Activated CD4-positive, alpha-beta T cell treated with anti-CD3 and anti-CD28 coated beads for 36 hours (primary cell): Measurements from ENCODE around the gene MAD1L1. TPM values are rescaled to one million over a fixed set of nuclear protein-coding genes. Genes with fewer than 3 reads are reported as not detected.

ENCODE experiments used
- ATAC-seq: fragments of 200-7000 bp; cut with Tn5 transposase; one replicate; pipeline ENCODE4 v1.10.0; 2021; ENCODE audit warnings: mild to moderate bottlenecking, moderate library complexity
- CTCF ChIA-PET: fragments of 350-600 bp; sonication (Branson Sonifier 250); formaldehyde crosslinking; loops from one replicate; lab custom pipeline; 2021; ENCODE audit warnings: antibody characterized with exemption; lab: Charles Lee
- POLR2A ChIA-PET: fragments of 350-600 bp; sonication (Branson Sonifier 250); formaldehyde crosslinking; loops from one replicate; lab custom pipeline; 2021; ENCODE audit warnings: antibody characterized with exemption, inconsistent platforms; lab: Charles Lee
- DNase-seq: peaks from one replicate; pipeline ENCODE4 v3.0.0-alpha.2; 2020
- H3K27ac Mint-ChIP-seq: one replicate; pipeline ENCODE4 v1.8.0; 2021; ENCODE audit warnings: mixed read lengths
- H3K27me3 Mint-ChIP-seq: one replicate; pipeline ENCODE4 v1.8.0; 2021; ENCODE audit warnings: mixed read lengths
- H3K36me3 Mint-ChIP-seq: one replicate; pipeline ENCODE4 v1.8.0; 2021; ENCODE audit warnings: low read depth, mixed read lengths
- H3K4me1 Mint-ChIP-seq: one replicate; pipeline ENCODE4 v1.8.0; 2021; ENCODE audit warnings: mixed read lengths
- H3K4me3 Mint-ChIP-seq: one replicate; pipeline ENCODE4 v1.8.0; 2021; ENCODE audit warnings: mild to moderate bottlenecking, moderate library complexity, mixed read lengths
- H3K9me3 Mint-ChIP-seq: one replicate; pipeline ENCODE4 v1.8.0; 2021; ENCODE audit warnings: low read depth, mixed read lengths
- intact Hi-C, 2 experiments: fragments of 100-400 bp; cut with DNase I in 1 of 2; cut with micrococcal nuclease in 1 of 2; formaldehyde crosslinking; loops; one replicate each; pipeline versions ENCODE4 v1.14.2 to v1.15.1; 2022 to 2024; cut with DNase I, micrococcal nuclease
- total RNA-seq, 2 experiments: library from RNA; stranded (reverse); gene quantifications; one replicate each; pipeline ENCODE4 v1.2.3, GENCODE V29; 2021

The MAD1L1 gene
- total RNA-seq, 2 experiments from 2014 or later: 50.2 to 61.7 TPM

- Mint-ChIP-seq H3K27ac (no peak overlapping the region), H3K4me1 (peaks cover 21% of the 10 kb centered on the region), H3K36me3 (peaks cover 7% of the 10 kb centered on the region), H3K4me3 (no peak overlapping the region), H3K27me3 (no peaks in the 10 kb centered on the region), H3K9me3 (no peaks in the 10 kb centered on the region)
- CTCF ChIA-PET: interaction anchor here (0.6 kb wide), 1 partner anchor 164 kb away, joined by 3 read pairs; no protein-coding TSS in a partner anchor
- DNase-seq: no peak
- POLR2A ChIA-PET: no interaction called here
- ATAC-seq: no peak
- intact Hi-C loops: no loop called here
These were observed 151.1 kb downstream of the MAD1L1 start for GRCh38 chr7:2081526-2082135.

- H3K4me3 Mint-ChIP-seq: no peak overlapping the region
- no peak overlapping the region for H3K27ac Mint-ChIP-seq
- CTCF ChIA-PET: no interaction called here
- peaks cover 8% of the 10 kb centered on the region for H3K36me3 Mint-ChIP-seq
- intact Hi-C loops: no loop called here
- no peaks in the 10 kb centered on the region for H3K9me3 Mint-ChIP-seq
- POLR2A ChIA-PET: no interaction called here
- ATAC-seq (no peak), DNase-seq (no peak)
- peaks cover 21% of the 10 kb centered on the region for H3K4me1 Mint-ChIP-seq
- no peaks in the 10 kb centered on the region for H3K27me3 Mint-ChIP-seq
These were observed 152.3 kb downstream of the MAD1L1 start for GRCh38 chr7:2080477-2080876.

GRCh38 chr7:2080060-2080387 lies 152.7 kb downstream of the MAD1L1 start:
- Mint-ChIP-seq H3K4me1 (peaks cover 17% of the 10 kb centered on the region), H3K36me3 (peaks cover 8% of the 10 kb centered on the region), H3K27ac (no peak overlapping the region), H3K9me3 (no peaks in the 10 kb centered on the region), H3K27me3 (no peaks in the 10 kb centered on the region), H3K4me3 (no peak overlapping the region)
- ATAC-seq: no peak
- DNase-seq: no peak
- ChIA-PET POLR2A (no interaction called here), CTCF (no interaction called here)
- intact Hi-C loops: no loop called here

- POLR2A ChIA-PET: no interaction called here
- Mint-ChIP-seq H3K4me1 (peaks cover 12% of the 10 kb centered on the region), H3K9me3 (no peaks in the 10 kb centered on the region), H3K27me3 (no peaks in the 10 kb centered on the region), H3K4me3 (no peak overlapping the region), H3K27ac (no peak overlapping the region), H3K36me3 (peaks cover 8% of the 10 kb centered on the region)
- ATAC-seq (peak; percentile 26), DNase-seq (no peak)
- intact Hi-C loops: no loop called here
- CTCF ChIA-PET: no interaction called here
These were observed 153.2 kb downstream of the MAD1L1 start for GRCh38 chr7:2079332-2080059.

GRCh38 chr7:2078899-2079298 lies 153.8 kb downstream of the MAD1L1 start:
- H3K27ac Mint-ChIP-seq: no peak overlapping the region
- no peak overlapping the region for H3K4me3 Mint-ChIP-seq
- H3K36me3 Mint-ChIP-seq: peaks cover 8% of the 10 kb centered on the region
- DNase-seq (no peak), ATAC-seq (no peak)
- no peaks in the 10 kb centered on the region for H3K27me3 Mint-ChIP-seq
- H3K9me3 Mint-ChIP-seq: no peaks in the 10 kb centered on the region
- CTCF ChIA-PET: no interaction called here
- intact Hi-C loops: no loop called here
- POLR2A ChIA-PET: no interaction called here
- H3K4me1 Mint-ChIP-seq: peaks cover 6% of the 10 kb centered on the region

- Mint-ChIP-seq H3K4me1 (peaks cover 17% of the 10 kb centered on the region), H3K27ac (no peak overlapping the region), H3K27me3 (no peaks in the 10 kb centered on the region), H3K36me3 (peaks cover 4% of the 10 kb centered on the region), H3K9me3 (no peaks in the 10 kb centered on the region), H3K4me3 (no peak overlapping the region)
- POLR2A ChIA-PET: interaction anchor here (0.6 kb wide), 1 partner anchor 52 kb away, joined by 3 read pairs; no protein-coding TSS in a partner anchor
- CTCF ChIA-PET: no interaction called here
- DNase-seq (no peak), ATAC-seq (no peak)
- intact Hi-C loops: no loop called here
These were observed 156.1 kb downstream of the MAD1L1 start for GRCh38 chr7:2076649-2077064.

GRCh38 chr7:2075811-2076210 lies 156.9 kb downstream of the MAD1L1 start:
- no peak overlapping the region for H3K4me3 Mint-ChIP-seq
- H3K9me3 Mint-ChIP-seq: no peaks in the 10 kb centered on the region
- peaks cover 4% of the 10 kb centered on the region for H3K36me3 Mint-ChIP-seq
- peaks cover 17% of the 10 kb centered on the region for H3K4me1 Mint-ChIP-seq
- CTCF ChIA-PET: no interaction called here
- H3K27me3 Mint-ChIP-seq: no peaks in the 10 kb centered on the region
- intact Hi-C loops: no loop called here
- ATAC-seq: no peak
- H3K27ac Mint-ChIP-seq: no peak overlapping the region
- DNase-seq: no peak
- POLR2A ChIA-PET: no interaction called here

GRCh38 chr7:2074691-2075090 lies 158.1 kb downstream of the MAD1L1 start:
- Mint-ChIP-seq H3K9me3 (no peaks in the 10 kb centered on the region), H3K27me3 (no peaks in the 10 kb centered on the region), H3K4me3 (no peak overlapping the region), H3K27ac (no peak overlapping the region), H3K36me3 (peaks cover 4% of the 10 kb centered on the region), H3K4me1 (peaks cover 14% of the 10 kb centered on the region)
- intact Hi-C loops: no loop called here
- ATAC-seq: no peak
- CTCF ChIA-PET: no interaction called here
- POLR2A ChIA-PET: no interaction called here
- DNase-seq: no peak

GRCh38 chr7:2072798-2073197 lies 159.9 kb downstream of the MAD1L1 start:
- ChIA-PET CTCF (no interaction called here), POLR2A (no interaction called here)
- H3K9me3 Mint-ChIP-seq: no peaks in the 10 kb centered on the region
- H3K36me3 Mint-ChIP-seq: peaks cover 4% of the 10 kb centered on the region
- H3K27me3 Mint-ChIP-seq: no peaks in the 10 kb centered on the region
- no peak overlapping the region for H3K27ac Mint-ChIP-seq
- H3K4me1 Mint-ChIP-seq: peaks cover 12% of the 10 kb centered on the region
- intact Hi-C loops: no loop called here
- ATAC-seq (no peak), DNase-seq (no peak)
- no peak overlapping the region for H3K4me3 Mint-ChIP-seq

- no peaks in the 10 kb centered on the region for H3K27me3 Mint-ChIP-seq
- intact Hi-C loops: no loop called here
- H3K9me3 Mint-ChIP-seq: no peaks in the 10 kb centered on the region
- ATAC-seq (peak; percentile 85), DNase-seq (peak; percentile 37)
- no peak overlapping the region for H3K27ac Mint-ChIP-seq
- POLR2A ChIA-PET: no interaction called here
- H3K4me1 Mint-ChIP-seq: peaks cover 12% of the 10 kb centered on the region
- CTCF ChIA-PET: interaction anchor here (0.6 to 0.7 kb wide), 2 partner anchors 89 to 97 kb away, joined by 3 read pairs; no protein-coding TSS in a partner anchor
- H3K4me3 Mint-ChIP-seq: no peak overlapping the region
- peaks cover 4% of the 10 kb centered on the region for H3K36me3 Mint-ChIP-seq
These were observed 160.7 kb downstream of the MAD1L1 start for GRCh38 chr7:2072042-2072441.

- intact Hi-C loops: no loop called here
- H3K4me1 Mint-ChIP-seq: peaks cover 16% of the 10 kb centered on the region
- CTCF ChIA-PET: interaction anchor here (0.6 kb wide), 2 partner anchors 88 to 412 kb away, joined by 3 read pairs; no protein-coding TSS in a partner anchor
- no peaks in the 10 kb centered on the region for H3K9me3 Mint-ChIP-seq
- ATAC-seq (no peak), DNase-seq (no peak)
- H3K4me3 Mint-ChIP-seq: no peak overlapping the region
- POLR2A ChIA-PET: no interaction called here
- H3K27ac Mint-ChIP-seq: no peak overlapping the region
- H3K36me3 Mint-ChIP-seq: no peaks in the 10 kb centered on the region
- H3K27me3 Mint-ChIP-seq: no peaks in the 10 kb centered on the region
These were observed 161.5 kb downstream of the MAD1L1 start for GRCh38 chr7:2071133-2071832.
